ENCODE data around the gene CAMK1D. TPM values are rescaled to one million over a fixed set of nuclear protein-coding genes. Genes with fewer than 3 reads are reported as not detected.

Gene CAMK1D
- polyA plus RNA-seq, 1 donor (not counting 4 experiments of a cell fraction or from before 2014, with no cell fraction given) = 0.76 TPM

DNA sequence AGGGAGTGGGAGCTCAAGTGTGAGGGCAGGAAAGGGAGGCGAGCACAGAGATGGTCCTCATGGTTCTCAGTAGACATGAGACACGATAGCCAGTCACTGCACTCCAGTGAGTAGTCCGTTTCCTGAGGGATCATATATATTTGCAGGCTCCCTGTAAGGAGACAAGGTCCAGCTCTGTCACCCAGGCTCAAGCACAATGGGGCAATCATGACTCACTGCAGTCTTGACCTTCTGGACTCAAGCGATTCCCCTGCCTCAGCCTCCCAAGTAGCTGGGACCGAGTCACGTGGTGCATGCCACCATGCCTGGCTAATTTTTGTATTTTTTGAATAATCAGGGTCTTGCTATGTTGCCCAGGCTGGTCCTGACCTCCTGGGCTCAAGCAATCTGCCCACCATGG lies 535.5 kb downstream of the CAMK1D start:
- Histone ChIP-seq H3K36me3 (ENCODE audit: control insufficient read depth in 2 of 2, extremely low read depth in 1 of 2, insufficient read depth in 2 of 2, low read length in 2 of 2) (no peaks in the 10 kb centered on the region), H3K27me3 (ENCODE audit: control insufficient read depth, extremely low read depth, insufficient read depth, low read length) (no peaks in the 10 kb centered on the region), H3K4me2 (ENCODE audit: control insufficient read depth, extremely low read depth, insufficient read depth, low read depth, low read length) (no peak overlapping the region), H3K27ac (ENCODE audit: control insufficient read depth, insufficient read depth, low read length) (no peak overlapping the region), H3K9me1 (ENCODE audit: control insufficient read depth, extremely low read depth, insufficient read depth, low read length) (no peaks in the 10 kb centered on the region), H3K9me3 (ENCODE audit: control insufficient read depth, low read depth, low read length) (no peaks in the 10 kb centered on the region), H3K79me2 (ENCODE audit: control insufficient read depth, insufficient read depth, low read length) (no peaks in the 10 kb centered on the region), H3K4me1 (ENCODE audit: control insufficient read depth, extremely low read depth, insufficient read depth, low read length) (no peaks in the 10 kb centered on the region), H3K9ac (ENCODE audit: control insufficient read depth, extremely low read depth, insufficient read depth, low read length) (no peak overlapping the region), H2AFZ (ENCODE audit: control insufficient read depth, low read length) (no peak overlapping the region), H3K4me3 (ENCODE audit: control insufficient read depth in 2 of 3, extremely low read depth in 1 of 3, insufficient read depth in 2 of 3, low read depth in 1 of 3, low read length in 3 of 3) (no peak overlapping the region), H4K20me1 (ENCODE audit: control insufficient read depth, extremely low read depth, insufficient read depth, low read length) (no peaks in the 10 kb centered on the region)
- dilution Hi-C loops (cut with MboI; ENCODE audit: extremely low pct_ligation_motif_present, low sequenced_read_pairs) = no loop called here
- DNase-seq (ENCODE audit: low read depth, low spot score) (no peak), FAIRE-seq (no peak)
- TF ChIP-seq, protein P1, sequence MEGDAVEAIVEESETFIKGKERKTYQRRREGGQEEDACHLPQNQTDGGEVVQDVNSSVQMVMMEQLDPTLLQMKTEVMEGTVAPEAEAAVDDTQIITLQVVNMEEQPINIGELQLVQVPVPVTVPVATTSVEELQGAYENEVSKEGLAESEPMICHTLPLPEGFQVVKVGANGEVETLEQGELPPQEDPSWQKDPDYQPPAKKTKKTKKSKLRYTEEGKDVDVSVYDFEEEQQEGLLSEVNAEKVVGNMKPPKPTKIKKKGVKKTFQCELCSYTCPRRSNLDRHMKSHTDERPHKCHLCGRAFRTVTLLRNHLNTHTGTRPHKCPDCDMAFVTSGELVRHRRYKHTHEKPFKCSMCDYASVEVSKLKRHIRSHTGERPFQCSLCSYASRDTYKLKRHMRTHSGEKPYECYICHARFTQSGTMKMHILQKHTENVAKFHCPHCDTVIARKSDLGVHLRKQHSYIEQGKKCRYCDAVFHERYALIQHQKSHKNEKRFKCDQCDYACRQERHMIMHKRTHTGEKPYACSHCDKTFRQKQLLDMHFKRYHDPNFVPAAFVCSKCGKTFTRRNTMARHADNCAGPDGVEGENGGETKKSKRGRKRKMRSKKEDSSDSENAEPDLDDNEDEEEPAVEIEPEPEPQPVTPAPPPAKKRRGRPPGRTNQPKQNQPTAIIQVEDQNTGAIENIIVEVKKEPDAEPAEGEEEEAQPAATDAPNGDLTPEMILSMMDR (optimal IDR thresholded peaks at IDR 0.05 in 1 of 3, IDR thresholded peaks at IDR 0.05 in 1 of 3, conservative IDR thresholded peaks at IDR 0.05 in 1 of 3; ENCODE audit: extremely low read depth in 1 of 3, insufficient read depth in 2 of 3, low read length in 3 of 3) = no peak
- no peak for TF ChIP-seq EZH2 (IDR thresholded peaks at IDR 0.05; ENCODE audit: low read length)

Small RNA genes within 50 kb of the gene (small RNA-seq; reads per million reads assigned to genes)
- gene MIR4480 (ENCODE audit: insufficient read length in 3 of 3, low read depth in 3 of 3, low replicate concordance in 1 of 3) = 0 reads per million in 3 experiments
- gene MIR548Q (ENCODE audit: insufficient read length in 3 of 3, low read depth in 3 of 3, low replicate concordance in 1 of 3) = 0 reads per million in 3 experiments
- gene RF00279 (ENCODE audit: insufficient read length in 3 of 3, low read depth in 3 of 3, low replicate concordance in 1 of 3) = 0 reads per million in 3 experiments
- gene RN7SL198P (ENCODE audit: insufficient read length in 3 of 3, low read depth in 3 of 3, low replicate concordance in 1 of 3) = 0 reads per million in 3 experiments
- gene RNU6ATAC39P (ENCODE audit: insufficient read length in 3 of 3, low read depth in 3 of 3, low replicate concordance in 1 of 3) = 0 reads per million in 3 experiments

Other genes with a start within 250 kb of the CAMK1D start
- 11.5 to 13.7 TPM (median 13.5 TPM) in 3 replicates for gene SEC61A2, start 219.9 kb upstream of the CAMK1D start, polyA plus RNA-seq
- 98.9 to 125 TPM (median 100 TPM) in 3 replicates for gene NUDT5, start 153.7 kb upstream of the CAMK1D start, polyA plus RNA-seq
- 122 to 205 TPM (median 146 TPM) in 3 replicates for gene CDC123, start 153.4 kb upstream of the CAMK1D start, polyA plus RNA-seq

Measured in keratinocyte (primary cell).